ENCODE data around the gene C14orf132. TPM values are rescaled to one million over a fixed set of nuclear protein-coding genes. Genes with fewer than 3 reads are reported as not detected.

The C14orf132 gene
- total and polyA plus RNA-seq, 9 of the 15 experiments (the other 6 are each of a cell fraction or from before 2014, with no cell fraction given), result not detected

GRCh38 chr14:96100161-96101064, 61.3 kb downstream of the C14orf132 start (continued):
- TF ChIP-seq ZBTB40 (IDR thresholded peaks at IDR 0.05) (no peak), ZBTB40 (CRISPR knock-in tag; IDR thresholded peaks at IDR 0.05) (no peak), SLC30A9 (CRISPR knock-in tag; IDR thresholded peaks at IDR 0.05) (no peak), SRSF3 (IDR thresholded peaks at IDR 0.05; ENCODE audit: insufficient read depth, low read length) (no peak), CREB5 (CRISPR knock-in tag; IDR thresholded peaks at IDR 0.05) (no peak), ZNF217 (CRISPR knock-in tag; IDR thresholded peaks at IDR 0.05) (no peak), GABPB1 (CRISPR knock-in tag; IDR thresholded peaks at IDR 0.05) (no peak), KAT7 (CRISPR knock-in tag; IDR thresholded peaks at IDR 0.05; ENCODE audit: borderline replicate concordance) (no peak), BCL6 (CRISPR knock-in tag; IDR thresholded peaks at IDR 0.05) (no peak)
